ENCODE data around the gene LRRC74A.

- no peak for TF ChIP-seq CTCF (IDR thresholded peaks at IDR 0.05)
- no peak for TF ChIP-seq POLR2A (IDR thresholded peaks at IDR 0.05)
Observed at GRCh38 chr14:76861574-76862255, 35.5 kb downstream of the LRRC74A start.

All from thyroid gland (tissue), 4 donors.